COLO829 (cell line): ENCODE measurements around the gene CACNA2D3.

Experiments used
- DNase-seq: peaks from one replicate; pipeline ENCODE4 v3.0.0; 2012; ENCODE audit warnings: low spot score

Gene CACNA2D3

GRCh38 chr3:54800478-54800877 is 678.1 kb downstream of the CACNA2D3 start:
- no peak for DNase-seq

DNA sequence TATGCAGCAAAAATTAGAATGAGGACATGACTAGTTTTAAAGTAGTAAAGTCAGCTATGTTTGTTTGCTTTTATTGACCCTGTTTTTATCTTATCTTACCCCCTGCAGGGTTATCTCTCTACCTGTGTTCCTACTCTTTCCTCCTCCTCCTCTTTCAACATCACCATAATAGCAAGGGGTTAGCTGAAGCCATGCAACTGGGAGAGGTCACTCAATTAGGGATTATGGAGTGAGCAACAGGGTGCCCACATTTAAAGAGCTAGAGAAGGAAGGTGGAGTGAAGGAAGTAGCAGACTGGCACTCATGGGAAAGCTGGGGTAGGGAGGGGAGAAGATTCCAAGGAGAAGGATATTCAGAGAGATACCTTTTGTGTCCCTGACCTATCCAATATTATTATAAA is 679.6 kb downstream of the CACNA2D3 start:
- no peak for DNase-seq

- no peak for DNase-seq
These were observed 688.0 kb downstream of the CACNA2D3 start for GRCh38 chr3:54810401-54810800.

GRCh38 chr3:54814224-54814623 is 691.9 kb downstream of the CACNA2D3 start:
- DNase-seq, result no peak

DNA sequence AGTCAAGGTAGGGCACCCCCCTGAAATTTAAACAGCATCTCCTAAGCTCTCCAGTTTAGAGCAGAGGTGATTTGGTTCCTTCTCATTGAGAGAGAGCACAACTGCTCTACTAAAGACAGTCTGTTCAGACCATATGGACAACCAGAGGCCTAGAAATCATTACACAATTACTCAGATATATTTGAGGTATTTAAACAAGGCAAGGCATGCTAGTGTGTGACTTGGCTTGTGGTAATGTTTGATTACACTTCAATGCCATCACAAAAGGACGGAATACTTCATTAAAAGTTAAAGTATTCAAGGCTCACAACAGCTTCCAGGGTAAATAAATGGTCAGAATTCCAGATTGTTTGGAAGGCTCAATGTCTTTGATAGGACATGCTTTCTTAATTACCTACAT is 695.3 kb downstream of the CACNA2D3 start:
- no peak for DNase-seq

DNA sequence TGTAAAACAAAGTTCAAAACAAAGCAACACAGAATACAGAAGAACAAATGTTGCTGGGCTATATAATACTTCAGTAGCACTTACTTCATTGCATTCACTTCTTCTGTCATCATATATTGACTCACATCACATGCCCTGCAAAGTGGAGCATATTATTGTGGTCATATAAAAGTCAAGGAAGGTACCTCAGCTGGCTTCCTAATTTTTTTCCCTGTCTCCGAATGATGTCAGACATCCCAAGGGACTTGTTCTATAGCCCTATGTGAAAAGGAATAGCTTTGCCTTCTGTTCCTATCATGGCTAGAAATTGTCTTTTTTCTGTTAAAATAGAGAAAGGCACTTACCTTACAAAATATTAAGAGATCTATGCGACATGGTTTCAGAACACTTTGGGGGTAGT is 696.1 kb downstream of the CACNA2D3 start:
- DNase-seq, result no peak

GRCh38 chr3:54818942-54819341 is 696.6 kb downstream of the CACNA2D3 start:
- no peak for DNase-seq

GRCh38 chr3:54819946-54820345 is 697.6 kb downstream of the CACNA2D3 start:
- no peak for DNase-seq

- no peak for DNase-seq
These were observed 699.9 kb downstream of the CACNA2D3 start for GRCh38 chr3:54822206-54822605.

DNA sequence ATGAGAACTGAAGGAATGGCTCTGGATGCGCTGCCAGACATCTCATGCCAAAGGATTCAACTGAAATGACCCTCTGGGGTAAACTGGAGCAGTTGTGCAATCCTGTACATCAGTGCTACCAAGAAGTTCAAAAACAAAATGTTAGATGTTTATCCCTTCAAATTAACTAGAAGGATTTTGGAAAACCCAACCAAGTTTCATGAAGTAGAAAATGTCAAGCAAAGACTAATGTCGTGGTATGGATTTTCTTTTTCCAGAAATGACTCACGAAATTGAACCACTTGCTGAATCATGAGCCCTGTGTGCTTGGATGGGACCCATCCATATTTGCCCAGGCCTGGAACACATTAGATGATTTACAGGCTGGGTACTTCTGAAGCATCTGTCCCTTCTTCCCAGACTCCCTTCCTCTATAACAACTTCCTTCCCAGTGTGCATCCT is 703.9 kb downstream of the CACNA2D3 start:
- no peak for DNase-seq

GRCh38 chr3:54827056-54827687 is 704.8 kb downstream of the CACNA2D3 start:
- no peak for DNase-seq

- DNase-seq, result no peak
These were observed 705.4 kb downstream of the CACNA2D3 start for GRCh38 chr3:54827776-54828175.

DNA sequence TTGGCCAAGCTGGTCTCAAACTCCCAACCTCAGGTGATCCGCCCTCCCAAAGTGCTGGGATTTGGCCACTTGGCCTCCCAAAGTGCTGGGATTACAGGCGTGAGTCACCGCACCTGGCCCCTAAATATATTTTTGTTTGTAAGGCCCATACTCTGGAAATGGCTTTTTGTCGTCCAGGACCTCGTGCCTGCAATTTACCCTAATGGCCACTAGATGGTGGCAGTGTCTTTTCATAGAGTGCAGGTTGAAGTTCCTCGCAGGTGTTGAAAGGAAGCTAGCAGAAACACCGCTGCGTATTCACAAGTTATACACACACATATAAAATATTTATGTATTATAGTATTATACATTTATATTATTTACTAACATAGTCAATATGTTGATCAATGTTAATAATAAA is 708.3 kb downstream of the CACNA2D3 start:
- DNase-seq, result no peak

DNA sequence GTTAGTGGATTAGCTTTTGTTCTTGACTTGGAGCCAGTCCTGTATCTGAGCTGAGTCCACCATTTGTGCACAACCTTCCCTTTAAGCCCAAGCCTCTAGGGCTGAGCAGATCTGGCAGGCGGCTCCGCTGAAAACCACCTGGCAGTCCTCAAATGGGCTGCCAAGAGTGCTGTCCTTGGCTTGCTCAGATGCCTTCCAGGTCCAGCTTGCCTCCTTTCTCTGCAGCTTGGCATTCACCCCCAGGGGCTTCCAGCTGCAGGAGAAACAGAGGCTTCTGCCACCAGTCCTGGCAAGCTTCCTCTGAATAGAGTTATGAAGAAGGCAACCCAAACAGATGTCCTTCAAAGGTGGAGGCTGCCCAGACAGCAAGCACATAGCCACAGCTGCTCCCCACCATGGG is 708.8 kb downstream of the CACNA2D3 start:
- no peak for DNase-seq

GRCh38 chr3:54832876-54833275 is 710.5 kb downstream of the CACNA2D3 start:
- no peak for DNase-seq

DNA sequence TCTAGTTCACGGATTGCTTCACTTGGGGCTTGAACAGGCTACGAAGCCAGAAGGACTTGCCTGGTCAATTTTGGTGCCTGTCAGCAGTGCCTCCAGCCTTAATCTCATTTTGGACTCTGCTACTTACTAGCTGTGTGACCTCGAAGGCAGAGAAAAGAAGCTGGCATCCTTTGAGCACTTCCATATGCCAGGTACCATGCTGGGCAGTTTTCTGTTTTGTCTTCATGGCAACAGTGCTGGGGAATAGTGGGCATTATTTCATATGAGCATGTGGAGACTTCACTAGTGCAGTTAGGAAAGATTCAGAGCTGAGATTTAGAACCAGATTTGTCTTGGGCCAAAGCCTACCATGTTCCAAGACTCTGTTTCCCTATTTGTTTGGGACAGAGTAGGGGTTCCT is 713.3 kb downstream of the CACNA2D3 start:
- DNase-seq, result no peak

DNA sequence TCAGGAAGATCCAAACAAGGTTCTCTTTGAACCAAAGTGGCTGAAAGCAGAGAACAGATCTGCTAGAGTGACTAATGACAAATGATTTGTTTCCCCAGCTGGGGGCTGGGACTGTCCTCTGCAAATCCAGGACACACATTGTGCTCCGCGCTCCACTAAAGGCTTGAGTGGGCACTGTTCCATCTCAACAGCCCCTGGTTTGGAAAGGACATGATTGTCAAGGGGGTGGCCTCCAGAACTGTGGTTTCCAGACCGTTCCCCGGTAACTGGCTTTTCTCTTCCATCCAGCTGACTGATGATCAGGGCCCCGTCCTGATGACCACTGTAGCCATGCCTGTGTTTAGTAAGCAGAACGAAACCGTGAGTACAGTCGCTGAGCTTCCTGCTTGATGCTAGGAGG is 714.5 kb downstream of the CACNA2D3 start:
- DNase-seq, result no peak

DNA sequence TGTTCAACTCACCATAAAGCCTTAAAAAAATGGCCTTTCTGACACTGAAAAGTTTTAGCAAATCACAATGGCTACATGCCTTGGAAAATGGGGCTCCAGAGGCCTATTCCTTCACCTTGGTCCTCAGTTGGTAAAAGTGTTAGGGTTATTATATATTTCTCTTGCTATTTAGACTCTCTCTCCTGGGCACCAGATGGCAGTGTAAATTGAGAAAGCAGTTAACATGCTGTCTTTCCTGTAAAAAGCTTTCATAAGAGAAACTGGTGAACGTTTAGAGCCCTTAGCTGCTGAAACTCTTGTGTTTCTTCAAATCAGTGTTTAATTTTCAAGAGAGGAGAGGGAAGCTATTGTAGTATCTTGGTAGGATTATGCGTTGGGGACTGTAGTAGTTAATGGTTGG is 715.6 kb downstream of the CACNA2D3 start:
- no peak for DNase-seq

DNA sequence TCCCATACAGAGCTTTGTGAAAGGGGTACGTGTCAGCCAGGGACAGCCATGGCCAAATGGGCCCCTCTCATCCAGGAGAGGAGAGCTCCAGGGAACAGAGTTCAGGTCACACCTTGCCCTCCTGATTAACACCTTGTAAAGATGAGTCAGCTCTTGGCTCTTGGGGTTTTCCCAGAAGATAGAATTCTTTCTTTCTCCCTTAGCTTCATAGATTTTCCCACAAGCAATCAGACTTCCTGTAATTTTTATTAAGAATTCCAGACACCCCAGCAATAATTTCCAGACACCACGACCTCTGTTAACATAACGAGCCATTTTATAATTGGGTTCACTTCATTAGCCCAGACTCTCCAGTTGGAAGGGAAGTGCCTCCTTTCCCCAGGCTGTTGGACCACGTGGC is 719.1 kb downstream of the CACNA2D3 start:
- no peak for DNase-seq

GRCh38 chr3:54843352-54843751 is 721.0 kb downstream of the CACNA2D3 start:
- DNase-seq, result no peak

DNA sequence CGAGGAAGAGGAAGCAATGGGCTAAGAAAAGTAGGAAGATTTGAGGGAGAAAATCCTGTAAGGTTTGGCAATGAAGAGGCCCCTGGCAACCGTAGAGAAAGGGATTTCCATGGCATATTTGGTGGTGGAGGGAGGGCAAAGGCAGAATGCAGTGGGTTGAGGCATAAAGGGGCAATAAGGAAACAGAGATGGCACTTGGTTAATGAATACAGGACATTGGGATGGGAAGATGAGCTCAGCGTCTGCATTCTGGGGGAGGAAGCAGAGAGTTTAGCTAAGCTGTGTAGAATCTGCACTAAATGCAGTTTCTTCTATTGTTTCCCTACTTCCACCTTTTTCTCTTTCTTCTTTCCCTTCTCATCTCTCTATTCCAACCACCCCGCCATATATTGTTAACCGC is 721.9 kb downstream of the CACNA2D3 start:
- no peak for DNase-seq

GRCh38 chr3:54845011-54845410 is 722.7 kb downstream of the CACNA2D3 start:
- no peak for DNase-seq

DNA sequence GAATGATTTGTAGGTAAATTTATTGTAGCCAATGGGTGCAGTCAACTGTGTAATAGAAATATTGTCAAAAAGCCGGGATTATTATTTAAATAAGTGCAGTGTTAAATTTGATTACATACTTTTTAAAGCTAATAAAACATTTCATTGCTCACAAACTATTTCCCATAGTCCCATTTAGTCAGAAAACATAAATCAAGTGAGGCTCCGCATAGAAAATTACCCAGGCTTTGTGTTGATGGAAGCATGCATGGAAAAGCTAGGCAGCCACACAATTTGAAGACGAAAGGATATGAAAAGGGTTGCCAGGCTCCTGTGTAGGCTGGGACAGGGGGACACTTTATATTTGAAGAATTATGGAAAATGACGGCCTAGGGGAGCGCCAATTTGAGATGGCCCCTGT is 723.2 kb downstream of the CACNA2D3 start:
- DNase-seq, result no peak

DNA sequence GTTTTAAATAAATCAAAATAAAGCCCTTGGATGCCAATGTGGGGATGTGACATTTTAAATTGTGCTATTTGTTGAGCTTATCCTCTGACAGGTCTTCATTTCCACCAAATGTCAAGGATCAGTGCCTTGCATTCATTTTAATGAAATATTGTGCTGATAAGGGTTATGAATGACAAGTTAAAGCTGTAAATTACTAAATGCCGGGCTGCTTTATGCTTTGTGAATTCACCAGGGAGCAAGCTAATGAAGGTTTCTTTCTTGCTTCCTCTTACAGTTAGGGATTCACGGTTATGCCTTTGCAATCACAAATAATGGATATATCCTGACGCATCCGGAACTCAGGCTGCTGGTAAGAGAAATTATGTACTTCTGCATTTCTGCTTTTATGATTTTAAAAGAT is 723.8 kb downstream of the CACNA2D3 start:
- DNase-seq, result no peak

- no peak for DNase-seq
These were observed 725.0 kb downstream of the CACNA2D3 start for GRCh38 chr3:54847361-54847760.
